Measurements from ENCODE around the gene PDE3B.
"Not testable (repeated sequence)": the region's sequence is repeated elsewhere in the genome, so short reads cannot be mapped to it uniquely, and the experiment has no call there.

PDE3B gene

DNA sequence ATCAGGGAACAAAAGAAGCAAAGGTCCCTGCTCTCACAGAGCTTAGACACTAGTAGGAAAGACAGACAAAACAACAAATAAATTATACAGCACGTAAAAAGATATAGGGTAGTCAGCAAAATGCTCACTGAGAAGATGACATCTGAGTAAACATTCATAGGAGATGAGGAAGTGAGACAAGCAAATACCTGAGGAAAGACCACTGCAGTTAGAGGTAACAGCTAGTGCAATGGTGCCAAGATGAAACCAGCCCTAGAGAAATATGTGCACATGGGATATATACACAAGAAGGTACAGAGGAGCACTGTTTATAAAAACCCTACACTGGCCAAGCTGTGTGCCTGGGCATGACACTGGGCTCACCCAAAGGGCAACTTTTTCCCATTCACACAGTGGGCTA, 238.6 kb downstream of the PDE3B start:
- Histone ChIP-seq H3K9ac (ENCODE audit: low read length) (no peak overlapping the region), H3K27me3 (ENCODE audit: low read depth, low read length) (no peaks in the 10 kb centered on the region), H3K79me2 (ENCODE audit: low read length) (no peaks in the 10 kb centered on the region), H3K4me1 (ENCODE audit: low read length) (peaks cover 8% of the 10 kb centered on the region), H2AFZ (ENCODE audit: low read depth, low read length) (no peak overlapping the region), H3K36me3 (replicated peaks; ENCODE audit: low read depth, low read length) (peaks cover 11% of the 10 kb centered on the region), H3K4me2 (ENCODE audit: low read length) (peak overlapping the region; percentile 8), H3K27ac (ENCODE audit: low read length) (no peak overlapping the region), H3K9me3 (ENCODE audit: insufficient read depth, low read length) (no peaks in the 10 kb centered on the region), H4K20me1 (ENCODE audit: insufficient read depth, low read length) (no peaks in the 10 kb centered on the region), H3K4me3 (ENCODE audit: low read length) (no peak overlapping the region)
- TF ChIP-seq, protein P1, sequence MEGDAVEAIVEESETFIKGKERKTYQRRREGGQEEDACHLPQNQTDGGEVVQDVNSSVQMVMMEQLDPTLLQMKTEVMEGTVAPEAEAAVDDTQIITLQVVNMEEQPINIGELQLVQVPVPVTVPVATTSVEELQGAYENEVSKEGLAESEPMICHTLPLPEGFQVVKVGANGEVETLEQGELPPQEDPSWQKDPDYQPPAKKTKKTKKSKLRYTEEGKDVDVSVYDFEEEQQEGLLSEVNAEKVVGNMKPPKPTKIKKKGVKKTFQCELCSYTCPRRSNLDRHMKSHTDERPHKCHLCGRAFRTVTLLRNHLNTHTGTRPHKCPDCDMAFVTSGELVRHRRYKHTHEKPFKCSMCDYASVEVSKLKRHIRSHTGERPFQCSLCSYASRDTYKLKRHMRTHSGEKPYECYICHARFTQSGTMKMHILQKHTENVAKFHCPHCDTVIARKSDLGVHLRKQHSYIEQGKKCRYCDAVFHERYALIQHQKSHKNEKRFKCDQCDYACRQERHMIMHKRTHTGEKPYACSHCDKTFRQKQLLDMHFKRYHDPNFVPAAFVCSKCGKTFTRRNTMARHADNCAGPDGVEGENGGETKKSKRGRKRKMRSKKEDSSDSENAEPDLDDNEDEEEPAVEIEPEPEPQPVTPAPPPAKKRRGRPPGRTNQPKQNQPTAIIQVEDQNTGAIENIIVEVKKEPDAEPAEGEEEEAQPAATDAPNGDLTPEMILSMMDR (IDR thresholded peaks at IDR 0.05; ENCODE audit: low read depth, low read length) = no peak
- TF ChIP-seq EZH2phosphoT487 (IDR thresholded peaks at IDR 0.05; ENCODE audit: low read depth) = no peak

DNA sequence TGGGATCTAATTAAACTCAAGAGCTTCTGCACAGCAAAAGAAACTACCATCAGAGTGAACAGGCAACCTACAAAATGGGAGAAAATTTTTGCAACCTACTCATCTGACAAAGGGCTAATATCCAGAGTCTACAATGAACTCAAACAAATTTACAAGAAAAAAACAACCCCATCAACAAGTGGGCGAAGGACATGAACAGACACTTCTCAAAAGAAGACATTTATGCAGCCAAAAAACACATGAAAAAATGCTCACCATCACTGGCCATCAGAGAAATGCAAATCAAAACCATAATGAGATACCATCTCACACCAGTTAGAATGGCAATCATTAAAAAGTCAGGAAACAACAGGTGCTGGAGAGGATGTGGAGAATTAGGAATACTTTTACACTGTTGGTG, 240.1 kb downstream of the PDE3B start:
- H2AFZ ChIP-seq (ENCODE audit: low read depth, low read length); H4K20me1 ChIP-seq (ENCODE audit: insufficient read depth, low read length); H3K27ac ChIP-seq (ENCODE audit: low read length): not testable (repeated sequence)

DNA sequence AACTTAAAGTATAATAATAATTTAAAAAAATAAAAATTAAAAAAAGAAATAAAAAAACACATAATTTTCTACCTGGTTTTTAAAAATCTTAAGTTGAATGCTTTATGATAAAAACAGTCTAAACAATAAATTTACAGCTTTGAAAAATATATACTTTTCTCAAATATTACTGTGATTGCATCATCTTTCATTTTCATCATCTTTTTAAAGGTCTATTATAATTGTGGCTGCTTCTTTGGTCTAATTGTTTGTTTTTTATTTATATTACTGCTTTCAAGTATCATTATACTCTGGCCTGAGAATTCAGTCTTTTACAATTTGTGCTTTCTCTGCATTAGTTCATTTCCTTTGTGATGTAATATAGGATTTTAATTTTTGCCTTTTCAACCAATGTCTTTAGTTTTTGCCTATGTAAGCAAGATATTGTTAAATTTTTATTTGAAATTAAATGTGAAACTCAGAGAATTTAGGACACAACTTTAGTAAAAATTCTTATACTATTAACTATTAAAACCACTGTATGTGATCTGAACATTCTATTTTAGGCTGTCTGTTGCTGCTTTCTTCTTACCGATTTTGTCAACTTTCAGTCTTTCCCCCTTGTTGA, 241.2 kb downstream of the PDE3B start:
- Histone ChIP-seq H3K79me2 (ENCODE audit: low read length) (no peaks in the 10 kb centered on the region), H3K36me3 (replicated peaks; ENCODE audit: low read depth, low read length) (peaks cover 5% of the 10 kb centered on the region), H3K9ac (ENCODE audit: low read length) (no peak overlapping the region), H3K4me1 (ENCODE audit: low read length) (peaks cover 8% of the 10 kb centered on the region), H3K27ac (ENCODE audit: low read length) (no peak overlapping the region), H3K27me3 (ENCODE audit: low read depth, low read length) (no peaks in the 10 kb centered on the region), H3K4me2 (ENCODE audit: low read length) (no peak overlapping the region), H2AFZ (ENCODE audit: low read depth, low read length) (no peak overlapping the region), H3K9me3 (ENCODE audit: insufficient read depth, low read length) (no peaks in the 10 kb centered on the region), H4K20me1 (ENCODE audit: insufficient read depth, low read length) (no peaks in the 10 kb centered on the region), H3K4me3 (ENCODE audit: low read length) (no peak overlapping the region)
- no peak for TF ChIP-seq EZH2phosphoT487 (IDR thresholded peaks at IDR 0.05; ENCODE audit: low read depth)
- TF ChIP-seq, protein P1 (IDR thresholded peaks at IDR 0.05; ENCODE audit: low read depth, low read length) = no peak

More for the DNA sequence above, 240.1 kb downstream of the PDE3B start:
- not testable (repeated sequence) for H3K4me3 ChIP-seq (ENCODE audit: low read length); H3K9ac ChIP-seq (ENCODE audit: low read length); H3K79me2 ChIP-seq (ENCODE audit: low read length); H3K27me3 ChIP-seq (ENCODE audit: low read depth, low read length); H3K4me2 ChIP-seq (ENCODE audit: low read length); H3K4me1 ChIP-seq (ENCODE audit: low read length); H3K36me3 ChIP-seq (replicated peaks; ENCODE audit: low read depth, low read length); H3K9me3 ChIP-seq (ENCODE audit: insufficient read depth, low read length)

DNA sequence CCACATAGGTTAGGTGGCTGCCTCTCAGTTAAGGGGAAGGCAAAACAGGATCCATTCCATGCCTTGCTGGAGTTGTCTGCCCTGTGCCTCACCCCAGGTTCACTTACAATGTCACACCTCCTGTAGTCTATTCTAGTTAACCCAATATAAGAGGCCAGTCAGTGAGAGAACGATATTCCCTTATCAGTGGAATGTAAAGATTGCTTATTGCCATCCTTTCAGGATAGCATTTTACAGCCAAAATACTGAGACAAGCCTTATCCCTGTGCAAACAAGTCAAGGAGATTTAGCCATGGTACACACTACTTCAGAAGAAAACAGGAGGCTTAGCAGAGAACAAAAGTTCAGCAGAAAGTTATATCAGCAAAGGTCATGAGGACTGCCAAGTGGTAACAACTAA, 242.9 kb downstream of the PDE3B start:
- Histone ChIP-seq H3K9ac (ENCODE audit: low read length) (no peak overlapping the region), H3K36me3 (replicated peaks; ENCODE audit: low read depth, low read length) (peaks cover 5% of the 10 kb centered on the region), H3K79me2 (ENCODE audit: low read length) (peaks cover 4% of the 10 kb centered on the region; the same call in 1 of the 2 replicates), H3K9me3 (ENCODE audit: insufficient read depth, low read length) (no peaks in the 10 kb centered on the region), H4K20me1 (ENCODE audit: insufficient read depth, low read length) (no peaks in the 10 kb centered on the region), H3K27me3 (ENCODE audit: low read depth, low read length) (no peaks in the 10 kb centered on the region), H3K27ac (ENCODE audit: low read length) (no peak overlapping the region), H3K4me2 (ENCODE audit: low read length) (no peak overlapping the region), H3K4me1 (ENCODE audit: low read length) (peaks cover 11% of the 10 kb centered on the region), H2AFZ (ENCODE audit: low read depth, low read length) (no peak overlapping the region), H3K4me3 (ENCODE audit: low read length) (no peak overlapping the region)
- TF ChIP-seq, protein P1 (IDR thresholded peaks at IDR 0.05; ENCODE audit: low read depth, low read length) = no peak
- no peak for TF ChIP-seq EZH2phosphoT487 (IDR thresholded peaks at IDR 0.05; ENCODE audit: low read depth)
